ENCODE measurements around the gene FGGY. TPM values are rescaled to one million over a fixed set of nuclear protein-coding genes. Genes with fewer than 3 reads are reported as not detected.
A peak's percentile ranks its signal among the peaks of the same experiment; 100 is the strongest.

FGGY gene
- total RNA-seq, 4 donors from 2014 or later: 24.9 to 35.9 (median 30.5) TPM

DNA sequence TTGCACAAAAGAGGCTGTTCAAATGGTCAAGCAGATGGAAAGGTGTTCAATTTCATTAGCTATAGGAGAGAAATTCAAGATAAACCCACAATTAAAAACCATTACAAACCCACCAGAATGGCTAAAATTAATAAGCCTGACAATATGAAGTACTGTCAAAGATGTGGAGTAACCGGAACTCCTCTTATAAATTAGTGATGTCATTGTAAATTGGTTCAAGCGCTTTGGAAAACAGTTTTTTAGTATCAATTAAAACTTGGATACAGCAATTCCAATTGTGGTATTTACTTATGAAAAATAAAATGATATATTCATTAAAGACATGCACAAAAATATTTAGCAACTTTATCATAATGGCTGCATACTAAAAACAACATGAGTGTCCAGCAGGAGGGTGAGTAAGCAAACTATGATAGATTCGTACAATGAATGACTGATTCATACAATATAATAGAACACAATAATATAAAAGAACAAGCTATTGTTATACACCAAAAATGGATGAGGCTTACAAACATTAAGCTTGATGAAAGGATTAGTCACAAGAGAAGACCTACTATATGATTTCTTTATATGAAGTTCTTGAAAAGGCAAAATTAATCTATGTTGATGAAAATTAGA is 38.4 kb upstream of the FGGY start:
- in situ Hi-C loops (cut with MboI; ENCODE audit: low sequenced_read_pairs in 4 of 4): no loop called here
- Histone ChIP-seq H3K27ac (no peak overlapping the region), H3K9me3 (no peaks in the 10 kb centered on the region), H3K27me3 (no peaks in the 10 kb centered on the region), H3K4me1 (peaks cover 13 to 28% of the 10 kb centered on the region in 2 donors), H3K4me3 (no peak overlapping the region), H3K36me3 (no peaks in the 10 kb centered on the region)
- no peak for DNase-seq
- intact Hi-C loops (cut with DNase I; ENCODE audit: low total_unique reads): no loop called here
- no peak for ATAC-seq
- no peak for TF ChIP-seq POLR2A (IDR thresholded peaks at IDR 0.05)
- no peak for TF ChIP-seq CTCF (IDR thresholded peaks at IDR 0.05 in 4 of 5, conservative IDR thresholded peaks at IDR 0.05 in 1 of 5)

DNA sequence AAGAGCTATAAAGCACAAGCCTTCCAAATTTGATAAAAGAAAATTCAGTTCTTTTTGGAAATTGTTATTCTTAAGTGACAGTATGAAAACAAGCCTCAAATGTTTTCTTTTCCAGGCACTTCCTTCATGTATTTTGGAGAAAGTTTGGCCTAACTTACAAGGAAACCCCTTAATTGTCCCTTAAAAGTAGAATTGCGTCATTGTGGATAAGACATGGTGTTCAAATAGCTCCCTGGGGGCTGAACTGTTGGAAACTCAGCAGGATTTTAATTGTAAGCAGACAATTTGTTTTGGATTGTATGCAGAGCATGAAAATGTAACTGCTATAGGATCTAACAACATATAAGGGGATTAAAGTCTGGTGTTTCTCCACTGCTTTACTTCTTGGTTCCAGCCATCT is 35.4 kb upstream of the FGGY start:
- Histone ChIP-seq H3K4me3 (no peak overlapping the region), H3K9me3 (no peaks in the 10 kb centered on the region), H3K27me3 (no peaks in the 10 kb centered on the region), H3K27ac (peak overlapping the region; percentile 1 to 53 (median 7)), H3K4me1 (peaks cover 19 to 36% of the 10 kb centered on the region in 2 donors), H3K36me3 (no peaks in the 10 kb centered on the region)
- DNase-seq (peak; percentile 17 to 18), ATAC-seq (peak; percentile 57 to 58)
- TF ChIP-seq POLR2A (IDR thresholded peaks at IDR 0.05) (no peak), CTCF (IDR thresholded peaks at IDR 0.05 in 4 of 5, conservative IDR thresholded peaks at IDR 0.05 in 1 of 5) (no peak)
- in situ Hi-C loops (cut with MboI; ENCODE audit: low sequenced_read_pairs in 4 of 4): no loop called here
- intact Hi-C loops (cut with DNase I; ENCODE audit: low total_unique reads): no loop called here

GRCh38 chr1:59262631-59263030 is 34.3 kb upstream of the FGGY start:
- peak overlapping the region in 2 of 4 donors; percentile 6 to 63 for H3K27ac ChIP-seq
- in situ Hi-C loops (cut with MboI; ENCODE audit: low sequenced_read_pairs in 4 of 4): no loop called here
- TF ChIP-seq POLR2A (IDR thresholded peaks at IDR 0.05) (no peak), CTCF (IDR thresholded peaks at IDR 0.05 in 4 of 5, conservative IDR thresholded peaks at IDR 0.05 in 1 of 5) (no peak)
- peak in 1 of 2 donors; percentile 14 for DNase-seq
- no peaks in the 10 kb centered on the region for H3K27me3 ChIP-seq
- peak; percentile 45 to 76 for ATAC-seq
- peaks cover 25 to 36% of the 10 kb centered on the region in 2 donors for H3K4me1 ChIP-seq
- H3K36me3 ChIP-seq: no peaks in the 10 kb centered on the region
- H3K4me3 ChIP-seq: no peak overlapping the region
- intact Hi-C loops (cut with DNase I; ENCODE audit: low total_unique reads): no loop called here
- no peaks in the 10 kb centered on the region for H3K9me3 ChIP-seq

DNA sequence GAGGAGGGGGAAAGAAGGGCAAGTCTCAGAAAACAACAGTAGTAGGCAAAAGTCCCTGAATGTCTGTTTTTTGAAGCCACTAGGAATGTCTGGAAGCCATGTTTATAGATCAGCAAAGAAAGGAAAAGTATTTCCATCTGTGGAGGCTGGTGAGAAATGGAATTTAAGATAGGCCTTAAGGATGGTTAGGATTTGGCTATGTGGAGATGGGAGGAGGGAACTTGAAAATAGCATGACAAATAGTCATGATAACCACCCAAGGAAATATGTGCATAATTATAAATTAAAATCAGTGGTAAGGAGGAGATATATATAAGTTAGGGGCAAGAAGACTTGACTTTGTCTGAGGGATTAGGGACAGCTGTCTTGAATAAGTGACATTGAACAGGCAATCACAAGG is 33.8 kb upstream of the FGGY start:
- no peaks in the 10 kb centered on the region for H3K36me3 ChIP-seq
- ATAC-seq: no peak
- H3K4me1 ChIP-seq: peaks cover 25 to 36% of the 10 kb centered on the region in 2 donors
- peak overlapping the region in 2 of 4 donors; percentile 6 to 63 for H3K27ac ChIP-seq
- no peak overlapping the region for H3K4me3 ChIP-seq
- intact Hi-C loops (cut with DNase I; ENCODE audit: low total_unique reads) (no loop called here), in situ Hi-C loops (cut with MboI; ENCODE audit: low sequenced_read_pairs in 4 of 4) (no loop called here)
- no peaks in the 10 kb centered on the region for H3K27me3 ChIP-seq
- H3K9me3 ChIP-seq: no peaks in the 10 kb centered on the region
- no peak for TF ChIP-seq CTCF (IDR thresholded peaks at IDR 0.05 in 4 of 5, conservative IDR thresholded peaks at IDR 0.05 in 1 of 5)
- TF ChIP-seq POLR2A (IDR thresholded peaks at IDR 0.05): no peak
- DNase-seq: no peak

DNA sequence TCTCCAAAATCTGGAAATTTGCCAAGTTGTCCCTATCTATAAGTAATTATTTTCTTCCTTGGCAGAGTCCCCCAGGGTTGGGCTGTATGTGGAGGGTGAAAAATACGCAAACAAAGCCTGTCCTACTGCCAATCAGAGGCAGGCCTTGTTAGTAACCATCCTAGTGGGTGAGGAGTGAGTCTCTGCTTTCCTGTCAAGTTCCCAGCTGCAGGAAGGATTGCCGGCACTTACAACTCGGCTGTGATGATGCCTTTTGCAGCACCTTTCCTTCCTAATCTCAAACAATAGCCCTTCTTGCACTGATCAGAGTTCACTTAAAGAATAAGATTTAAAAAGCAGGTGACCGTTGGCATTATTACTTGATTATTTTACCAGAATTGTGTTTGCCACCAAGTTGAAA is 31.3 kb upstream of the FGGY start:
- no peak for DNase-seq
- no peaks in the 10 kb centered on the region for H3K9me3 ChIP-seq
- H3K4me3 ChIP-seq: no peak overlapping the region
- peaks cover 23 to 34% of the 10 kb centered on the region in 2 donors for H3K4me1 ChIP-seq
- in situ Hi-C loops (cut with MboI; ENCODE audit: low sequenced_read_pairs in 4 of 4) (no loop called here), intact Hi-C loops (cut with DNase I; ENCODE audit: low total_unique reads) (no loop called here)
- H3K27ac ChIP-seq: no peak overlapping the region
- no peak for ATAC-seq
- H3K36me3 ChIP-seq: no peaks in the 10 kb centered on the region
- H3K27me3 ChIP-seq: no peaks in the 10 kb centered on the region
- no peak for TF ChIP-seq CTCF (IDR thresholded peaks at IDR 0.05 in 4 of 5, conservative IDR thresholded peaks at IDR 0.05 in 1 of 5)
